ENCODE measurements around the gene SLCO2A1.

GRCh38 chr3:133905376-133905775 lies 124.3 kb downstream of the SLCO2A1 start:
- TF ChIP-seq EZH2phosphoT487 (IDR thresholded peaks at IDR 0.05; ENCODE audit: insufficient read depth, low read depth) (no peak), EZH2 (IDR thresholded peaks at IDR 0.05; ENCODE audit: insufficient read depth, poor library complexity, severe bottlenecking) (no peak)

Measured in GM23248 (cell line).